GM23338 (cell line): ENCODE results near the gene ARL6IP5. TPM values are rescaled to one million over a fixed set of nuclear protein-coding genes. Genes with fewer than 3 reads are reported as not detected.
A peak's percentile ranks its signal among the peaks of the same experiment; 100 is the strongest.

Experiments
- ATAC-seq: fragments of 200-7000 bp; cut with Tn5 transposase; 3 replicates; pipeline ENCODE4 v1.9.1; 2020
- DNase-seq: peaks from one replicate; pipeline ENCODE4 v3.0.0-alpha.2; 2015; ENCODE audit warnings: low spot score
- H2AFZ ChIP-seq: fragments of 200-600 bp; sonication (generic); 2 replicates; pipeline ENCODE4 v1.8.0; 2016; ENCODE audit warnings: antibody characterized with exemption, mild to moderate bottlenecking, moderate library complexity
- H3F3A ChIP-seq: fragments of 200-600 bp; sonication (generic); replicated peaks from 2 replicates; pipeline ENCODE4 v1.8.0; 2017; ENCODE audit warnings: antibody characterized with exemption, mixed run types, low read depth
- H3K27ac ChIP-seq: fragments of 200-600 bp; sonication (generic); 2 replicates; pipeline ENCODE4 v1.6.1; 2016; ENCODE audit warnings: low read depth
- H3K27me3 ChIP-seq: fragments of 200-600 bp; sonication (generic); 2 replicates; pipeline ENCODE4 v1.8.0; 2016; ENCODE audit warnings: mild to moderate bottlenecking, mixed run types, moderate library complexity; ENCODE audit not compliant: insufficient read depth
- H3K36me3 ChIP-seq: fragments of 200-600 bp; sonication (generic); 2 replicates; pipeline ENCODE4 v1.8.0; 2016; ENCODE audit warnings: mild to moderate bottlenecking; ENCODE audit not compliant: insufficient read depth
- H3K4me1 ChIP-seq: fragments of 200-600 bp; sonication (generic); 2 replicates; pipeline ENCODE4 v1.8.0; 2016; ENCODE audit warnings: mild to moderate bottlenecking, moderate library complexity; ENCODE audit not compliant: insufficient read depth
- H3K4me2 ChIP-seq: fragments of 200-600 bp; sonication (generic); 2 replicates; pipeline ENCODE4 v1.7.1; 2017; ENCODE audit warnings: mixed run types
- H3K4me3 ChIP-seq: fragments of 200-600 bp; sonication (generic); 2 replicates; pipeline ENCODE4 v1.6.1; 2016; ENCODE audit warnings: mixed run types
- H3K79me2 ChIP-seq: fragments of 200-600 bp; sonication (generic); replicated peaks from 2 replicates; pipeline ENCODE4 v1.8.0; 2017; ENCODE audit warnings: mild to moderate bottlenecking; ENCODE audit not compliant: insufficient read depth
- H3K9me2 ChIP-seq: fragments of 200-600 bp; sonication (generic); 2 replicates; pipeline ENCODE4 v1.8.0; 2017; ENCODE audit not compliant: insufficient read depth
- H4K20me1 ChIP-seq: fragments of 200-600 bp; sonication (generic); replicated peaks from 2 replicates; pipeline ENCODE4 v1.8.0; 2017; ENCODE audit warnings: mild to moderate bottlenecking; ENCODE audit not compliant: insufficient read depth
- H3K27ac Mint-ChIP-seq: 2 replicates; pipeline ENCODE4 v1.8.0; 2020; ENCODE audit warnings: inconsistent platforms, mild to moderate bottlenecking, moderate library complexity, mixed read lengths
- H3K27me3 Mint-ChIP-seq: 3 replicates; pipeline ENCODE4 v1.8.0; 2022; ENCODE audit warnings: low read depth, mild to moderate bottlenecking, moderate library complexity, mixed read lengths, inconsistent platforms; ENCODE audit not compliant: insufficient read depth, poor library complexity
- H3K36me3 Mint-ChIP-seq: 3 replicates; pipeline ENCODE4 v1.8.0; 2021; ENCODE audit warnings: low read depth, mild to moderate bottlenecking, inconsistent platforms, moderate library complexity, mixed read lengths
- H3K4me1 Mint-ChIP-seq: 3 replicates; pipeline ENCODE4 v1.8.0; 2020; ENCODE audit warnings: mild to moderate bottlenecking, inconsistent platforms, mixed read lengths
- H3K4me3 Mint-ChIP-seq: 3 replicates; pipeline ENCODE4 v1.8.0; 2021; ENCODE audit warnings: moderate library complexity, mild to moderate bottlenecking, inconsistent platforms, mixed read lengths
- H3K9me3 Mint-ChIP-seq: 3 replicates; pipeline ENCODE4 v1.8.0; 2020; ENCODE audit warnings: moderate library complexity, mild to moderate bottlenecking, inconsistent platforms, mixed read lengths
- CREB1 ChIP-seq: fragments of 250-450 bp; sonication (Bioruptor Pico); IDR thresholded peaks from 2 replicates; pipeline ENCODE4 v1.5.0; 2020; ENCODE audit warnings: low read depth, mild to moderate bottlenecking, moderate library complexity
- CTCF ChIP-seq, 2 experiments: fragments of 200-600 bp in 1 of 2; sonication (generic) in 1 of 2; conservative IDR thresholded peaks; 2 replicates each; pipeline versions ENCODE4 v1.5.1 to v1.6.1; 2016 to 2017; ENCODE audit warnings: antibody characterized with exemption in 2 of 2, low read depth in 2 of 2, mild to moderate bottlenecking in 2 of 2, moderate library complexity in 1 of 2
- ETS1 ChIP-seq: IDR thresholded peaks from 2 replicates; pipeline ENCODE4 v1.6.1; 2016; ENCODE audit warnings: antibody characterized with exemption
- EZH2 ChIP-seq: fragments of 200-600 bp; sonication (generic); IDR thresholded peaks from one replicate; pipeline ENCODE4 v1.8.0; 2017; ENCODE audit warnings: antibody characterized with exemption, mild to moderate bottlenecking, low read depth; ENCODE audit not compliant: unreplicated experiment
- JUNB ChIP-seq: IDR thresholded peaks from one replicate; pipeline ENCODE4 v1.6.1; 2016; ENCODE audit warnings: antibody characterized with exemption; ENCODE audit not compliant: unreplicated experiment
- NANOG ChIP-seq: IDR thresholded peaks from 2 replicates; pipeline ENCODE4 v1.6.1; 2016; ENCODE audit warnings: antibody characterized with exemption, borderline replicate concordance
- POLR2AphosphoS5 ChIP-seq: IDR thresholded peaks from 2 replicates; pipeline ENCODE4 v1.6.1; 2016; ENCODE audit warnings: antibody characterized with exemption, low read depth
- REST ChIP-seq: IDR thresholded peaks from one replicate; pipeline ENCODE4 v1.6.1; 2018; ENCODE audit warnings: antibody characterized with exemption; ENCODE audit not compliant: unreplicated experiment
- STAT1 ChIP-seq: IDR thresholded peaks from one replicate; pipeline ENCODE4 v1.6.1; 2016; ENCODE audit warnings: antibody characterized with exemption; ENCODE audit not compliant: unreplicated experiment
- ZNF114 ChIP-seq: fragments of 250-450 bp; sonication (Bioruptor Pico); IDR thresholded peaks from 2 replicates; pipeline ENCODE4 v1.5.0; 2020; ENCODE audit warnings: mild to moderate bottlenecking, moderate library complexity
- polyA plus RNA-seq: library from polyadenylated mRNA; unstranded; fragments of >200 nt; fragmentation: Nextera tagmentation; extraction: Ambion mirVana; gene quantifications from 2 replicates; pipeline ENCODE4 v1.2.1, GENCODE V29; 2016
- total RNA-seq: library from RNA; depleted of rRNA; stranded (reverse); fragments of >200 nt; shearing (Covaris generic); gene quantifications from 2 replicates; pipeline ENCODE4 v1.2.3, GENCODE V29; 2014

Gene ARL6IP5
- total and polyA plus RNA-seq, 2 experiments from 2014 or later, result 28.8 to 39.8 TPM

DNA sequence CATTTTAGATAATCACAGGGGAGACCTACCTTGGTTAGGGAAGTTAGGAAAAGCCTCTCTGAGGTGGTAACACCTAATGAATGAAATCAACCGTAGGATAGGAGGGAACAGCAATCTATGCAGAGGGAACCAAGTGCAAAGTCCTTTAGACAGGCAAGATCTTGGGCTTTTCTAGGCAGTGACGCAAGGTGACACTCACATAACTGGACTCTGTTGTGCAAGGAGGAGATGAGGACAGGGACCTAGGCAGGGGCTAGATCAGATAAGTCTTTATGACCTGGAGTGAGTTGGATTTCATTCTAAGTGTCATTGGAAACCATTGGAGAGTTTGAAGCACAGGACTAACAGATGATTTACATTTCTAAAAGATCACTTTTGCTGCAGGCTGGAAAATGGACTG is 42.3 kb downstream of the ARL6IP5 start:
- peaks cover 3% of the 10 kb centered on the region; the same call in 1 of the 2 replicates for H3K4me1 ChIP-seq

More for the DNA sequence above, 42.3 kb downstream of the ARL6IP5 start:
- Mint-ChIP-seq H3K4me1 (peaks cover 5% of the 10 kb centered on the region; the same call in 1 of the 3 replicates), H3K27ac (no peak overlapping the region), H3K9me3 (no peaks in the 10 kb centered on the region), H3K4me3 (no peak overlapping the region), H3K27me3 (peaks cover 5% of the 10 kb centered on the region), H3K36me3 (no peaks in the 10 kb centered on the region)
- TF ChIP-seq ETS1 (no peak), NANOG (no peak), CREB1 (CRISPR knock-in tag) (no peak), EZH2 (no peak), STAT1 (no peak), REST (no peak), ZNF114 (CRISPR knock-in tag) (no peak), POLR2AphosphoS5 (no peak), CTCF (conservative IDR thresholded peaks at IDR 0.05; ENCODE audit: low read depth in 2 of 2) (no peak), JUNB (no peak)
- H3K4me3 ChIP-seq, result no peak overlapping the region
- no peaks in the 10 kb centered on the region for H3K27me3 ChIP-seq
- H3K36me3 ChIP-seq, result no peaks in the 10 kb centered on the region
- no peak overlapping the region for H3K4me2 ChIP-seq
- H3K79me2 ChIP-seq, result no peaks in the 10 kb centered on the region
- H2AFZ ChIP-seq, result peak overlapping the region; percentile 24; the same call in 1 of the 2 replicates
- H3K9me2 ChIP-seq, result no peaks in the 10 kb centered on the region
- no peak overlapping the region for H3K27ac ChIP-seq
- ATAC-seq, result no peak
- no peaks in the 10 kb centered on the region for H3F3A ChIP-seq
- H4K20me1 ChIP-seq, result no peaks in the 10 kb centered on the region
- no peak for DNase-seq
